ENCODE data around the gene FANCE.
"Not testable (repeated sequence)": the region's sequence is repeated elsewhere in the genome, so short reads cannot be mapped to it uniquely, and the experiment has no call there.

The FANCE gene

DNA sequence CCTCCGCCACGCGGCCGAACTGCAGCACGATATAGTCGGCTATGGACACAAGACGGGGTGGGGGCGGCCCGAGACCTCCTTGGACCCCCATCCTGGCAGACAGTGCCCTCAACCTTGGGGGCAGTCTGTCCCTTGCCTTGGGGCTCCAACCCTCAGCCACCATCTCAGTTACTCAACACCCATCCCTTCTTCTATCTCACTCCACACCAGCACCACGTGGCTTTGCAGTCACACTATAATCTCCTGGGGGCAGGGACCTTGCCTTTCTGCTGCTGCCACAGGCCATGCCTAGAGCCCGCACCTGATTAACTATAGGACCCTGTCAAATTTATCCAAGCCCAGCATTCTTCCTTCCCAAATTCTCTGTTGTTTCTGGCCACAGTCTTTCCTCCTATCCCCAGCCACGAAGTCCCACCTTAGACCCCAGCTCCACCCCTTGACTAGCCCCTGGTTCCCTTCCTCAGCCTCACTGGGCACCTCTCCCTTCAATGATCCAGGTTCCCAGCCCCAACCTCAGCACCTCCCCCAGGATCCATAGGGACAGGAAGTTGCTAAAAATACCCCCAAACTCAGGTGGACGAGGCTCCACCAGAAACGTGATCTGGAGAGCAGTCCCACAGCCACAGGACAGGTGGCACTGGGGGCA lies 46.4 kb downstream of the FANCE start:
- no peak for DNase-seq (ENCODE audit: low spot score)

DNA sequence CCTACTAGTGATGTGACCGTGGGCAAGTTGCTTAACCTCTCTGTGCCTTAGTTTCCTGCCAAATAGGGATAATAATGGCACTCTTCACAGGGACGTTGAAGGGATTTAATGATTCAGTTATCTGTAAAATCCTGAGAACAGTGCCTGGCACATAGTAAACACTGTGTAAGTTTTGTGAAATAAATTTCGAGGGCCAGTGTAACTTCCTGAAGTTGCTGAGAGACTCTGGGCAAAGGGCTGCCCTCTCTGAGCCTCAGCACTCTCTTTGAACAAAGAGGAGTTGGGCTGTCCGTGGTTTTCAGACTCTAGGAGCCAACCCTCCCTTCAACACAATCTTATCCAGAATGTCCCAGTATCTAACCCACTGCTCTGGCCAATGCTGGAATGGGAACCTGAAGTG lies 47.2 kb downstream of the FANCE start:
- no peak for DNase-seq (ENCODE audit: low spot score)

DNA sequence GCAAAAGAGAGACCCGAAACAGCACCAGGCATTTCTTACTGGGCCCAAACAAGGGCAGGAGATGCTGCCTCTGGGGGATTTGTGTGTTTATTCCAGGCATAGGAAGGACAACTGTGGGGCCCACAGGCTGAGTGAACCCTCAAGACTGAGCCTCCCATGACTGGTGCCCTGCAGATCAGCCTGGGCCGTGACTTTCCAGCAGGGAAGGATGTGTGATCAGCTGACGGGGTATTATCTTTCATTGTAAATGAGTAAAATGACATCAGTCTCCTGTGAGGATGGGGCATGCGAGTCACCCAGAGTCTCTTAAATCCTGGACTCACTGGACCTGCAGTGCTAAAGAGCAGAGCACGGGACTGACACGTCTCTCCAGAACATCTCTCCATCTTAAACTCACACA lies 48.6 kb downstream of the FANCE start:
- DNase-seq (ENCODE audit: low spot score), result no peak

DNA sequence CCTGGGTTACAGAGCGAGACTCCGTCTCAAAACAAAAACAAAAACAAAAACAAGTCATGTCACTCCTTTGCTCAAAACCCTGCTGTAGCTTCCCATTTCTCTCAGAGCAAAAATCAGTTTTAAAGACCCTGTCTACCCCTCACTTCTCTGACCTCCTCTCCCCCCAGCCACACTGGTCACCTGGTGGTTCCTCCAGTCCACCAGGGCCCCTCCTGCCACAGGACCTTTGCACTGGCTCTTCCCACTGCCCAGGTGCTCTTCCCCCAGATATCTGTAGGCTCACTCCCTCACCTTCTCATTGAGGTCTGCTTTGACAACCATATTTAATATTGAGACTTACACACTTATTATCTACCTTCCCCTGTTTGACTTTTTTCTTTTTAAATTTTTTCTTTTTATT lies 49.6 kb downstream of the FANCE start:
- no peak for DNase-seq (ENCODE audit: low spot score)

DNA sequence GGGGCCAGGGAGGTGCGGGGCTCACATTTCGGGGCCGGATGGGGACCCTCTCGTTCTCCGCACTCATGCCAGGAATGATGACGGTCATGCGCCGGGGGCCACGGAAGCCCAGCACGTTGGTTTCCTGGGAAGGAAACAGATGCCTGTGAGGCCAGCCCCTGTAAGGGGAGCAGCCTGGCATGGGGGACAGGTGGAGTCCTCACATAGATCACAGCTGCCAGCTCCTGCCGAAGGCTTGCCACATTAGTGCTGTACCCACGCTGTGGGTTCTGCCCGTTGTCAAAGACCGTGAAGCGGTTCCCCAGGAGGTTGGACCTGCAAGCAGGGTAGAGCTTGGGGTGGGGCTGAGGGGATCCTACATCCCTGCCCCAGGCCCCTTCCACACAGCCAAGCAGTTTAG lies 51.4 kb downstream of the FANCE start:
- DNase-seq (ENCODE audit: low spot score), result no peak

DNA sequence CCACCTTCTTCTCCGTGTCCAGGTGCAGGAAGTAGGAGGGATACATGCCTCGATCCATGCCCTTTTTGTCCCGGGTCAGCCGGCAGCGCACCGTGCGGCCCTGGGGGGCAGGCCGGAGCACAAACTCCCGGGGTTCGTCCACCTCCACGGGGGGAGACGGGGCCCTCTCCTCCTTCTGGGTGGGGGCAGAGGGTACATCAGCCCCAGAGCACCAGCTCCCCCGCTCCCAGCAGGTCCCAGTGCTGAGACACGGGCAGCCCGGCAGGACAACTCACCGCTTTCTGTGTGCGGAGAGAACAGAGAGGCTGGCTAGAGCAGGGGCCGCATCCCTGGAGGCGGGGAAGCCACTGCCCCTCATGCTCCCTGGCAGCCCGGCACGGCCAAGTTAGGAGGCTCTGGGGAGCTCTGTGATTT lies 53.9 kb downstream of the FANCE start:
- DNase-seq (ENCODE audit: low spot score), result no peak

DNA sequence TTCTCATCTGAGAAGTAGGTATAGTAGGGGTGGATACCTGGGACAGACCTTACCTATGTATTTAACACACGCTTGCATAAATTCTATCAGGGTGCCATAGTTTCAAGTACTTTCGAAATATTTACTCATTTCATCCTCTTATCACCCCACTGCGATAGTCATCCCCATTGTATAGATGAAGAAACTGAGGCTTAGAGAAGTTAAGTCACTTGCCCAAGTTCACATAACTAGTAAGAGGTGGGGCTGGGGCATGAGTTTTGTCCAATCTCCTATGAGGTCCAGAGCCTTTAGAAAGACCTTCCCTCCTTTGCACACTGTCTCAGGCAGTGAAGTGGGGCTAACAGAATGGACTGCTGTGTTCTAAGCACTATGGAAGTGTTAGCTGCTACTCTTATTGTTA lies 54.4 kb downstream of the FANCE start:
- no peak for DNase-seq (ENCODE audit: low spot score)

DNA sequence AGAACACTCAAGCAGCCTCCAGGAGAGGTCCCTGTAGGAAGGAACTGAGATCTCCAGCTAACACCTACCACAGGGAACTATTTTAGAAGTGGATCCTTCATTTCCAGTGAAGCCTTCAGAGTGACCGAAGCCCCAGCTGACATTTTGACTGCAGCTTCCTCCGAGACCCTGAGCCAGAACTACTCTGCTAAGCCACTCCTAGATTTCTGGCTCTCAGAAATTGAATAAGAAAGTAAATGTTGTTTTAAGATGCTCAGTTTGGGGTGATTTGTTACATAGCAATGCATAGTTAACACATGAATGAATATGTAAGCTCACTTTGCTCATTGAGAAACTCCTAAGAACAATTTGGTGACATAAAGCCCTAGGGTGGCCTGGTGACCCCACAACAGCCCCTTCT lies 55.1 kb downstream of the FANCE start:
- no peak for DNase-seq (ENCODE audit: low spot score)

DNA sequence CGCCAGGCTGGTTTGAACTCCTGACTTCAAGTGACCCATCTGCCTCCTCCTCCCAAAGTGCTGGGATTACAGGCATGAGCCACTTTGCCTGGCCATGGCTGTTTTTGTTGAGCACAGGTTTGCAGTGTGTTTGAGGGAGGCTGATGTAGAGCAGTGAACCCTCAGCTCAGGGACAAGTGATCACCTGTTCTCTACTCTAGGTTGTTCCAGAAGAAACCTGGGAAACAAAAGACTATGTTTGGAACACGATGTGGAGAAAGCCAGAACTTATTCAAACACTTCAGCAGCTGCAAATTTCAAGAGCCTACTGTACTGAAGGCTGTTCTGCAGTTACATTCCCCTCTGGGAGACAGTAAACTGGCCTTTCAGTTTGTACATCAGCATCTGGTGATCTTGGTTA lies 55.9 kb downstream of the FANCE start:
- DNase-seq (ENCODE audit: low spot score), result no peak

DNA sequence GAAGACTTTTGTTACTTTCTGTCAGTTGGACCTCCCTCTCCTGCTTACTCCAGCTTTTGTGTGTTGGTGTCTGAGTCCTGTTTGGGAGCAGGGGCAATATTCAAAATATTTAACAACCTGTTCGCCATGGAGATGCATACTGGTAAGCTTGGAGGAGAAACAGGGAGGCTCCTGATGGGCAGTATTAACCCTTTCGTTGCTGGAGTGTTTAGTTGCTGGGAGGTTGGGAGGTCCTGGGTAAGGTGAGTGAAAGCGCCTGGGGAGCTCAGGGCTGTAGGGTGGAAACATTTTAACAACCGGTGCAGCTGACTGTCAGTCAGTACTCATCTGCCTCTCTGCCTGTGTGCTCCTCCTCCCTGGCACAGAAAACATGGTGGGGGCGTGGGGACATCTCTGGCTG lies 56.4 kb downstream of the FANCE start:
- no peak for DNase-seq (ENCODE audit: low spot score)

DNA sequence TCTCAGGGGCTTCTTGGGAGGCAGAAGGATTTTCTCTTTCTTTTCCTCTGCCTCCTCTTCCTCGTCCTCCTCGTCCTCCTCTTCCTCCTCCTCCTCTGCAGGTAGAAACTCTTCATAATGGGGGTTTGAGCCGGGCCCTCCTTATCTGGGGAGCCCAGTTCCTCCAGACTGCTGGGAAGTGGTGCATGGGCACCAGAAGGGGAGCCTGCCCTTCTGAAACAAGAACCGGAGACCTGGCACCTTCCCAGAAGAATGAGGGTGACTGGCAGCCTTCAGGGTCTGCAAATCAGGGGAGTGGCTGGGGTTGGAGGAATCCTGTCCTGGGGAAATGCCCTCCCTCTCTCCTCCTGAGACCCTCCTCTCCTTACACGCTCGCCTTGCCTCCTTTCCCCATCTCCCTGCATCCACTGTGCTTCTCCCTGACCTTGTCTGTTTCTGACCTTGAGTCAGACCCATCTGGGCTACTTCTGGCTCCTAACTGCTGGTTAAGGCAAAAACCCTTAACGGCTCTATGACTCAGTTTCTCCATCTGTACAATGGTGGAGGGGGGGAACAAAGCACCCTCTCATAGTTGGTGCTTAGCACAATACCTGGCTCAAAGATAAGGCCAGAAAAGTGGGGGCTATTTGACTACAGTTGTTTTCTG lies 58.9 kb downstream of the FANCE start:
- no peak for DNase-seq (ENCODE audit: low spot score)

DNA sequence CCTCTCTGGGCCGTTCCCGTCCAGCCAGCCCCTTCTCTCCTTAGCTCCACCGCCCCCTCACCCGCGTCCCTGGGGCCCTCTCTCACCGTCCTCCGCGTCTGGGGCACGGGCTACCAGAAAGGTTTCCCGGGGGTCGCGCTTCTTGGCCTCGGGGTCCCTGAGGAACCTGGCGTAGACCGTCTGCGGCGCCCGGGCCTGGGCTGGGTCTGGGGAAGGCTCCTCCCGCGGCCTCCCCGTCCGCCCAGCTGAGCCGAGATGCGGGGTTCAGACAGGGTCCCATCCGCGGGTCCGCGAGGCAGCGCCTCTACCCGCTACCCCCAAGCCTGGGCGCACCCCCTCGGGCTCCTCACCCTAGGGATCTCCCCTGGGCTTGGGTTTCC lies 59.4 kb downstream of the FANCE start:
- DNase-seq (ENCODE audit: low spot score), result no peak

DNA sequence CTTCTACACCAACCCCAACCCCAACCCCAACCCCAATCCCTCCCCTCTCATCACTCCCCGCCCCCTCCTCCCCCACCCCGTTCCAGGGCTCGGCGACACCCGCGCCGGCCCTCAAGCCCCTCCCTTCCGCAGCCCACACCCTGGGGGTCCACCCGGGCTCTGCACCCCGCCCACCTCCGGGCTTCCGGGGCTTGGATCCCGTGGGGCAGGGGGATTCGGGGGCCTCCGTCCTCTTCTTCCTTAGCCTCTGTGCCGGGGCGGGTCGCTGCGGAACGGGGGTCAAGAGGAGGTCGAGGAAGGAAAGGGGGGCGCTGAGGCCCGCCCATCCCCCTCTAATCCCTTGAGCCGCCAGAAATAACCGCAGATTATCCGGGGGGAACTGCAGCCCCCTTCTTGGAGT lies 59.9 kb downstream of the FANCE start:
- DNase-seq (ENCODE audit: low spot score), result no peak

DNA sequence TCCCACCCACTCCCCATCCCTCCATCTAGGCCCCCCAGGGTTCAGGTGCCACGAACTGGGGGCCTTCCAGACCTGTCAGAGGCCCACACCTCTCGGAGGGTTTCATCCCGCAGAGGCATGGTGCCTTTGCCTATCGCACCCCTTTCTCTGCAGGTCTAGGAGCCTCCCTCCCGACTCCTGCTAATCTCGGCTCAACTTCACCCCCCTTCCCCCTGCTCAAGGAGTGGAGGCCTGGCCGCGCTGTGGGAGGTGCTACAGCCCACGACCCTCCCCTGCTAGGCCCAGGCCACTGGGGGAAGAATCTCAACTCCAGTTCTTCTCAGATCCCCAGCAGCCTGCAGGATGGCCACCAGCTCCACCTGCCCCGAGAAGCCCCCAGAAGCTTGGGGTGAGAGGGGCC lies 60.6 kb downstream of the FANCE start, which contains the start of gene TULP1:
TSS of gene TULP1 (minus strand) at position 157 of the 400 bp plus-strand sequence. CDS start at position 119, 38 bp downstream.
- DNase-seq (ENCODE audit: low spot score), result no peak

DNA sequence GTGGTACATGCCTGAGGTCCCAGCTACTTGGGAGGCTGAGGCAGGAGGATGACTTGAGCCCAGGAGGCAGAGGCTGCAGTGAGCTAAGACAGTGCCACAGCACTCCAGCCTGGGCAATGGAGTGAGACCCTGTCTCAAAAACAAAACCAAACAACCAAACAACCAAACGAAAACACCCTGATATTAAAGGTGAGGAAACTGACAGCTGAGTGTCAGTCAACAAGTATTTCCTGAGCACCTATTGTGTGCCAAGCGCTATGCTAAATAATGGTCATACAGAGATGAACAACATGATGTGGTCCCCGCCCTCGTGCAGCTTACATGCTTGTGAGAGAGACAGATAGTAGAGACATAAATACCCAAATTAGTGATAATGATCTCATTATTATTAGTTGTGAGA lies 62.4 kb downstream of the FANCE start:
- DNase-seq (ENCODE audit: low spot score), result no peak

DNA sequence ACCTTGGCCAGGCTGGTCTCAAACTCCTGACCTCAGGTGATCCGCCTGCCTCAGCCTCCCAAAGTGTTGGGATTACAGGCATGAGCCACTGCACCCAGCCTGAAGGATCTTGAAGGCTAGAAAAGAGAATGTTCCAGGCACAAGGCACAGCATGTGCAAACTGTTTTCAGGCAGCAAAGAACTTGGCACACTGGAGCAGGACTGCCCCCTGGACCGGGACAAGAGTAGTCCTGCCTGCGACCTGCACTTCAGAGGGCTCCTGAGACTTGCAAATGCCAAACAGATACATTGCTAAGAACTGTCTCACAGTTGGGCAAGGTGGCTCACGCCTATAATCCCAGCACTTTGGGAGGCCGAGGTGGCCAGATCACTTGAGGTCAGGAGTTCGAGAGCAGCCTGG lies 63.8 kb downstream of the FANCE start:
- not testable (repeated sequence) for DNase-seq (ENCODE audit: low spot score)

Measured in hematopoietic multipotent progenitor cell treated with erythropoietin and hydrocortisone succinate and interleukin-3 and kit ligand, for 17 days (in vitro differentiated cells).